NB4 (cell line): ENCODE measurements around the gene ZNF708.

ENCODE experiments used
- DNase-seq: peaks from one replicate; pipeline ENCODE4 v3.0.0; 2010; ENCODE audit warnings: low read depth
- H3K4me3 ChIP-seq: one replicate; pipeline ENCODE4 v1.5.1; 2011; ENCODE audit warnings: mild to moderate bottlenecking, low read depth, low read length, moderate library complexity
- MAX ChIP-seq: IDR thresholded peaks from 2 replicates; pipeline ENCODE4 v1.6.1; 2011; ENCODE audit warnings: low read depth, low read length
- MYC ChIP-seq: IDR thresholded peaks from 2 replicates; pipeline ENCODE4 v1.6.1; 2011; ENCODE audit warnings: low read depth, low read length
- POLR2A ChIP-seq: IDR thresholded peaks from 2 replicates; pipeline ENCODE4 v1.6.1; 2011; ENCODE audit warnings: mild to moderate bottlenecking; ENCODE audit not compliant: insufficient read length; ENCODE audit errors: extremely low read depth
- TF ChIP-seq, protein P1 (sequence below): IDR thresholded peaks from one replicate; pipeline ENCODE4 v1.5.1; 2012; ENCODE audit warnings: low read depth, low read length

The ZNF708 gene

GRCh38 chr19:21326169-21326568, 3.0 kb downstream of the ZNF708 start:
- TF ChIP-seq, protein P1, sequence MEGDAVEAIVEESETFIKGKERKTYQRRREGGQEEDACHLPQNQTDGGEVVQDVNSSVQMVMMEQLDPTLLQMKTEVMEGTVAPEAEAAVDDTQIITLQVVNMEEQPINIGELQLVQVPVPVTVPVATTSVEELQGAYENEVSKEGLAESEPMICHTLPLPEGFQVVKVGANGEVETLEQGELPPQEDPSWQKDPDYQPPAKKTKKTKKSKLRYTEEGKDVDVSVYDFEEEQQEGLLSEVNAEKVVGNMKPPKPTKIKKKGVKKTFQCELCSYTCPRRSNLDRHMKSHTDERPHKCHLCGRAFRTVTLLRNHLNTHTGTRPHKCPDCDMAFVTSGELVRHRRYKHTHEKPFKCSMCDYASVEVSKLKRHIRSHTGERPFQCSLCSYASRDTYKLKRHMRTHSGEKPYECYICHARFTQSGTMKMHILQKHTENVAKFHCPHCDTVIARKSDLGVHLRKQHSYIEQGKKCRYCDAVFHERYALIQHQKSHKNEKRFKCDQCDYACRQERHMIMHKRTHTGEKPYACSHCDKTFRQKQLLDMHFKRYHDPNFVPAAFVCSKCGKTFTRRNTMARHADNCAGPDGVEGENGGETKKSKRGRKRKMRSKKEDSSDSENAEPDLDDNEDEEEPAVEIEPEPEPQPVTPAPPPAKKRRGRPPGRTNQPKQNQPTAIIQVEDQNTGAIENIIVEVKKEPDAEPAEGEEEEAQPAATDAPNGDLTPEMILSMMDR, result no peak
- TF ChIP-seq POLR2A, result no peak
- no peak for TF ChIP-seq MYC
- TF ChIP-seq MAX, result no peak
- no peak for DNase-seq
- no peak overlapping the region for H3K4me3 ChIP-seq

DNA sequence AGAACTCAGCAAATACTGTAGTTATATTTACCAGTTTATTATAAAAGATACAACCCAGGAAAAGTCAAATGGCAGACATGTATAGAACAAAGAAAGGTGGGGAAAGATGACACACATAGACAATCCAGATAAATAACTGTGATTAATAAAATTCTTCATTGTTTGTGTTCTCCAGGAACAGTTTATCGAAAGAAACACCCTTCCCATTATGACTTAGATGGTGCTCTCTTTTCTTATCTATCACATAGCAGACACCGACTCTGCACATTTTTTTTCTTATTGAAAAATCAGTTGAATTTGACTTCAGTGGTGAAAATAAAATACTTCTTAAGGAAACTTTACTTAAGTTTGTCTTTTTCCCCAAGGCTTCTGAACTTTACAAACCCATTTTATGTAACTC, 6.2 kb downstream of the ZNF708 start:
- no peak for DNase-seq
- H3K4me3 ChIP-seq, result no peak overlapping the region
- TF ChIP-seq MYC, result no peak
- TF ChIP-seq POLR2A, result no peak
- TF ChIP-seq, protein P1, result no peak
- TF ChIP-seq MAX, result no peak

DNA sequence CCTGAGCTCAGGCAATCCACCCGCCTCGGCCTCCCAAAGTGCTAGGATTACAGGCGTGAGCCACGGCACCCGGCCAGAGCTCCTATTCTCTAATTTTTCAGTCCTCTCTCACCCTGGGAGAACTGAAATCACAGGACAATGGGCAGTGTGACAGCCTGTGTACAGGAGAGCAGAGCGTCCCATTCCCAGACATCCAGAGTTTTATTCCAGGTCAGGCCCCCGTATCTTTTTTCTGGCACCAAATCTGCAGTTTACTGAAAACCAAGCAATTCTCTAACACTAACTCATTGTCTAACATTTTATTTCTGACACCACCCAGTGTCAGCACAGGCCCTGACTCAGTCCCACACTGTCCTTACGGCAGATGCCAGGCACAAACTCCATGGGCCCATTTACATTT, 6.7 kb downstream of the ZNF708 start:
- no peak overlapping the region for H3K4me3 ChIP-seq
- no peak for DNase-seq
- TF ChIP-seq POLR2A, result no peak
- TF ChIP-seq MYC, result no peak
- TF ChIP-seq MAX, result no peak
- TF ChIP-seq, protein P1, result no peak

GRCh38 chr19:21321996-21322395, 7.2 kb downstream of the ZNF708 start:
- no peak for DNase-seq
- no peak overlapping the region for H3K4me3 ChIP-seq
- TF ChIP-seq, protein P1, result no peak
- TF ChIP-seq MAX (no peak), POLR2A (no peak), MYC (no peak)

DNA sequence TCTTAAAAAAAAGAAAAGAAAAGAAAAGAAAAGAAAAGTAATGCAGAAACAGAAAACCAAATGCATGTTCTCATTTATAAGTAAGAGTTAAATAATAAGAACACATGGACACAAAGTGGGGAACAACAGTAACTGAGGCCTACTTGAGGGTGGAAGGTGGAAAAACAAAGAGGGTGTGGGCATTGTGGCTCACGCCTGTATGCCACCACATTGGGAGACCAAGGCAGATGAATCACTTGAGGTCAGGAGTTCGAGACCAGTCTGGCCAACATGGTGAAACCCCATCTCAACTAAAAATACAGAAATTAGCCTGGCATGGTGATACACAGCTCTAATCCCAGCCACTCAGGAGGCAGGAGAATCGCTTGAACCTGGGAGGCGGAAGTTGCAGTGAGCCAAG, 8.1 kb downstream of the ZNF708 start:
- H3K4me3 ChIP-seq, result no peak overlapping the region
- no peak for TF ChIP-seq POLR2A
- TF ChIP-seq, protein P1, result no peak
- TF ChIP-seq MYC, result no peak
- TF ChIP-seq MAX, result no peak
- no peak for DNase-seq

DNA sequence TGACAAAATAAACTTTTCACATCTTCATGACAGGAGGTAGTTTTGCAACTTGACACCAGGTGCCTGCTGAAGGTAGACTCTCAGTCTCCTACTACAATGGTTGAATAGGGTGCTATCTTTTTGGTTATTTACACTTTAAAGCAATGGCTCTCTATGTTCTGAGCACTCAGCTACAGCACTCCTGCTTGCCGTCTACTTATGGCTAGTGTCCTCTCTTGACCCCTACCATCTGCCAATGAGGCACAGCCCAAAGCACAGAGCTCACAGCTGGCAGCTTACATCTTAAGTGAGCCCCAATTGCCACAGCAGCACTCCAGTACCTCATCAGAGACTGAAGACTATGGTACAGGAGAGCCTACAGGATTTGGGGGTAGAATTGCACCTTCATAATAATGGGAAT, 11.4 kb downstream of the ZNF708 start:
- TF ChIP-seq, protein P1, result no peak
- TF ChIP-seq POLR2A (no peak), MAX (no peak)
- no peak overlapping the region for H3K4me3 ChIP-seq
- DNase-seq, result no peak
